NCI-H524 (cell line): Measurements from ENCODE around the gene KCNA3.

ENCODE experiments used
- DNase-seq, 2 experiments: peaks; one replicate each; lab custom pipeline; 2025; lab: John Stamatoyannopoulos, UW

Gene KCNA3

GRCh38 chr1:110674337-110675059, at the start of gene KCNA3:
TSS of gene KCNA3 (minus strand) at chr1:110674940. CDS start at chr1:110674809, 131 bp downstream.
- DNase-seq: peak; percentile 50 to 74

GRCh38 chr1:110722807-110723206, 48.1 kb upstream of the KCNA3 start:
- DNase-seq: no peak

GRCh38 chr1:110719908-110720307, 45.2 kb upstream of the KCNA3 start:
- DNase-seq: no peak

GRCh38 chr1:110718452-110718851, 43.7 kb upstream of the KCNA3 start:
- DNase-seq: no peak

- DNase-seq: peak in 1 of 2 experiments; percentile 91
These were observed 42.4 kb upstream of the KCNA3 start for GRCh38 chr1:110717179-110717578.

GRCh38 chr1:110714374-110714995, 39.7 kb upstream of the KCNA3 start:
- no peak for DNase-seq

DNA sequence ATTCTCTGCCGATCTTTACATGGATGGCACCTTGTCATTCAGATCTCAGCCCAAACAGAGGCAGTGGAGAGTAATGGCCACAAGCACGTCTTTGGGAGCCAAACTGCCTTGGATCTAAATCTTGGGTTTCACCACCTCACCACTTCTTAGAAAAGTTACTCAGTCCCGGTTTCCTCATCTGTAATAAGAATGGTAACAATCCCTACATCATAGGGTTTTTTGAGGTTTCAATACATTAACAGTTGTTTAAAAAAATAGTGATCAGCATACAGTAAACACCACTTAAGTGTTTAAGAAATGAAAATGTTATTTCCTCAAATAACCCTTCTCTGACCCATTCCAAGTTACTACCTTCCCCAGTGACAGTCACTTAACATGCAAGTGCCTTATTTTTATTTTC, 38.5 kb upstream of the KCNA3 start:
- no peak for DNase-seq

DNA sequence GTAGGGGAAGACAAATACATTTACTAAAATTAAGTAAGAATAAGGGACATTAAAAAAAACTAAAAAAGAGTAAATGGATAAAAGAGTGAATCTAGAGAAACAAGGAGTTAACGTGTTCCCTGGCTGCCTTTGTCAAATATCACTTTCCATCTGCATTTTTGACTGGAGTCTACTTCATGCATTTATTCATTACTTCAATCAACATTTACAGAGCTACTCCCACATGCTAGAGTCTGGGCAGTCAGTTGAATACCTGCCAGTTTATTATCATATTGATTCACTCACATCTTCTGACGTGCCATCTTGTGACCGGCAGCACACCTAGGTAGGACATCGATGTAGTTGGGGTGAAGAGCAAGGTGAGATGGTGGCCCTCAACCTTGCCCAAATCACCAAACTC, 35.6 kb upstream of the KCNA3 start:
- DNase-seq: no peak

GRCh38 chr1:110708974-110709440, 34.3 kb upstream of the KCNA3 start:
- no peak for DNase-seq

DNA sequence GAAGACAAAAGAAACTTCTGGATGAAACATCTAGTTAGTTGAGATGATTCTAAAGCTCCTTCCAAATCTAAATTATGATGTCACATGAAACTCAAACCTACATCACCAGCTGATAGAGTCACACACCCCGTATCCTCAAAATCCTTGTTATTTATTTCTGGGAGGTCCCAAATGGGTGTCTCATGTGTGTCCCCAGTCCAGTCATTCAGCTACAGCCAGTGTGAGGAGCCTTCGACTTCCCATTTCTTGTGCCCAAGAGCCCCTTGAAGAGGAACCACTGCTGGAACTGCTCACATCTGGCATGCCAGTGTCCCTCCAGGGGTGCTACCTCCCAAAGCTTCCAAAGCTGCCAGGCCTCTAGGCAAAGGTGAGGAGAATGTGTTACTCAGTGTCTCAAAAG, 32.5 kb upstream of the KCNA3 start:
- DNase-seq: no peak

GRCh38 chr1:110706621-110707020, 31.9 kb upstream of the KCNA3 start:
- no peak for DNase-seq

DNA sequence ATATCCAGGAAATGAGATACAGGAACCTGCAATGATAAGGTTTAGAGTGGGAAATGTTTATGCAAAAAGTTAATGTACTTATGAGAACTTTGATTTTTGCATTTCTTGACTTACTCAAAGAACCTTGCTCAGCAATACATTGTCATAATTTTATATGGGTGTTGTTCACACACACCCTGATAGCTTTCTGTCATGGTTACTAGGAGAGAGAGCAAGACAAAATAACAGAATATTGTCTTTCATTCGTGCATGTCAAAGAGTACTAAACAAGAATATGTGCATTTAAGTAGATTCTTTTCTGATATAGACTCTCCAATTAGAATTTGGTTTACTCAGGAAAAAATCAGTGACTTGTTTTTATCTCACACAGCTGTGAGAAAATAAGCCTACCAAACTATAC, 27.5 kb upstream of the KCNA3 start:
- DNase-seq: no peak

GRCh38 chr1:110700767-110701166, 26.0 kb upstream of the KCNA3 start:
- no peak for DNase-seq

GRCh38 chr1:110697606-110698005, 22.9 kb upstream of the KCNA3 start:
- no peak for DNase-seq

DNA sequence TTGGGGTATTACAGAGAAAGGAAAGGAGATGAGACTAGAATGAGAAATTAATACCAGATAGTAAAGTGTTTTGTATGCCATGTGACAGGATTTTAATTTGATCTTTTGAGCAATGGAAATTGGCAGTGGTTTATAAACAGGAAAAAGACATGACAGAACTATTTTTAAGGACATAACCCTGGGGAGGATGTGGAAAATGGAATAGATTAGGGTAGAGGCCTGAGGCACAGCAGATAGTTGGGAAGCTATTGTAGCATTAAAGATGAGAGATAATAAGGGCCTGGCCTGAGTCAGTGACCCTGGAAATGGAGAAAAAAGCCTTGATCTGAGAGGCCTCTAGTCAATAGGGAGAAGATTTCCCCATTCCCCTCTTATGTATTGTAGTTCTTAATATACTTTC, 22.1 kb upstream of the KCNA3 start:
- no peak for DNase-seq

DNA sequence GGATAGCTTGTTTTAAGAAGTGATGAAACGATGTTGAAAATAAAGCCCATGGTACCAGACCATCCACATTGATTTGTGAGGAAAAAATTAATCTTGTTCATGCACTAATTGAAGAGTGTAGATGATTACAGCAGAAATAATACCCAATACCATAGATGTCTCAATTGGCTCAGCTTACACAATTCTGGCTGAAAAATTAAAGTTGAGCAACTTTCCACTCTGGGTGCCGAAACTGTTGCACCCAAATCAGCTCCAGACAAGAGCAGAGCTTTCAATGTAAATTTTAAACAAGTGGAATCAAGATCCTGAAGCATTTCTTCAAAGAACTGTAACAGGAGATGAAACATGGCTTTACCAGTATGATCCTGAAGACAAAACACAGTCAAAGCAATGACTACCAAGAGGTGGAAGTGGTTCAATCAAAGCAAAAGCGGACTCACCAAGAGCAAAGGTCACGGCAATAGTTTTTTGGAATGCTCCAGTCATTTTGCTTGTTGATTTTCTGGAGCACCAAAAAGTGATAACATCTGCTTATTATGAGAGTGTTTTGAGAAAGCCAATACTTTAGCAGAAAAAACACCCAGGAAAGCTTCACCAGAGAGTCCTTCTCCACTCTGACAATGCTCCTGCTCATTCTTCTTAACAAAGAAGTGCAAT, 16.1 kb upstream of the KCNA3 start:
- no peak for DNase-seq

DNA sequence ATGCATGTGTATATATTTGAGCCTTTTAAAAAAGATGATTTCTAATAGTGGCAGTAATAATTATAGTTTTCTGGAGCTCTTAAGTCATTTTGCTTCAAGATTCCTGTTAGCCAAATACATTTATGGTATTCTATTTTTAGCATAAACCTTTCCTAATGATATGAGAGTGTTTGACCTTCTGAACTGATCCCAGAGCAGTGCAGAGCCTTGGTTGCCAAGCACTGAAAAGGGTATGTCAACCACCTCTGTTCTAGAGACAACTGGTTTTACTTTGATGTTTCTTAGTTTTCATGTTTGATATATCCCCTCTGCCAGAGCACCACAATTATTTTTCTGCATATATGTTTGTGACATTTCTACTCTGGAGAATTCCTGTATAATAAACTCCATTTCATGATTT, 15.1 kb upstream of the KCNA3 start:
- DNase-seq: no peak

GRCh38 chr1:110688514-110688913, 13.8 kb upstream of the KCNA3 start:
- DNase-seq: no peak

DNA sequence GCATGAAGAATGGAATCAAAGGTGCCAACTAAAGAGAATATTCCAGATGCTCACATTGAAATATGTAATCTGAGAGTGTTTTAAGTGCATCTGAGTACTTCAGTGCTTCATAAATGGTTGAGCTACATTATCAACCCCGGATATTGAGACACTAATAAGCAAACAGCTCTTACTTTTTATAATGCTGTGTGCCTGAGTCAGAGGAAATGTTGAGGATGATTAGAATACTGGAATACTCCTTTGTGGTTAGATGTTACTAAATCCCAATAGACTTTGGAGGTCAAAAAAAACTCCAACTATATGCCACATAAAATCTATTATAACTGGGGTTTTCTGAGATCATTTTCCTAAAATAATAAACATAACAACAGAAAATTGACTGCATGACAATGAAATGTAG, 12.5 kb upstream of the KCNA3 start:
- DNase-seq: peak in 1 of 2 experiments; percentile 61

DNA sequence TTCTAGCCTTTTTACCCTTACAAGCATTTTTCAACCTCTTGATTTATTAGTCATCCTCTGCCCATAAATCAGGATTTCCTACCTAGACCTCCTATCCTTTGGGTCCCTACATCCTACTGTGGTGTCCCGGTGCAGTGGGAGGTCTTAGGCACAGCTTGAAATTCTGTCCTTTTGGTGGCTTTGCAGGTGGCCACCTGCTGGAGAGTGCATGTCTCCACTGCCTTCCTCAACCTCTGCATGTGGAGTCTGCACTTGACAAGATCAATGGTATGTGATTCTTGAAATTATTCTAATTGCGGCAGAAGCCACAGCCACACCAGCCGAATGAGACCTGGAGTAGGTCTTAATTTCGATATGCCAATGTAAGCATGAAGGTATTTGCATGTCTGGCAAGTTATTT, 11.4 kb upstream of the KCNA3 start:
- no peak for DNase-seq

- no peak for DNase-seq
These were observed 9.8 kb upstream of the KCNA3 start for GRCh38 chr1:110684491-110684890.

DNA sequence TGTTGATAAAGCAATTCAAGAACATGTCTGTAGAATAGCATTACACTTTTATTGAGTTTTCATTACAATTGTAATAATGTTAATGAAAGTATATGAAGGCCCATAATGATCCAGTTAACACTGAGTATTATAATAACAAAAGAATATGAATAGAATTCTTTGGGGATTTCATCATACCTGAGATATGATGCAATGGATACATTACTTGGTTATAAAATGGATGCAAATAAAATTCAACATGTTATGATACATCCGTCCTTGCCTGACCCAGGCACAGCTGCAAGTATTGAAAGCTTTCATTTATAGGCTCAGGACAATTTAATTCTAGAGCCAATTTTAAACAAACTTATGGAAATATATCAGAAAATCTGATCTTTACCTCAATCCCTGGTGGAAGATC, 8.2 kb upstream of the KCNA3 start:
- no peak for DNase-seq

DNA sequence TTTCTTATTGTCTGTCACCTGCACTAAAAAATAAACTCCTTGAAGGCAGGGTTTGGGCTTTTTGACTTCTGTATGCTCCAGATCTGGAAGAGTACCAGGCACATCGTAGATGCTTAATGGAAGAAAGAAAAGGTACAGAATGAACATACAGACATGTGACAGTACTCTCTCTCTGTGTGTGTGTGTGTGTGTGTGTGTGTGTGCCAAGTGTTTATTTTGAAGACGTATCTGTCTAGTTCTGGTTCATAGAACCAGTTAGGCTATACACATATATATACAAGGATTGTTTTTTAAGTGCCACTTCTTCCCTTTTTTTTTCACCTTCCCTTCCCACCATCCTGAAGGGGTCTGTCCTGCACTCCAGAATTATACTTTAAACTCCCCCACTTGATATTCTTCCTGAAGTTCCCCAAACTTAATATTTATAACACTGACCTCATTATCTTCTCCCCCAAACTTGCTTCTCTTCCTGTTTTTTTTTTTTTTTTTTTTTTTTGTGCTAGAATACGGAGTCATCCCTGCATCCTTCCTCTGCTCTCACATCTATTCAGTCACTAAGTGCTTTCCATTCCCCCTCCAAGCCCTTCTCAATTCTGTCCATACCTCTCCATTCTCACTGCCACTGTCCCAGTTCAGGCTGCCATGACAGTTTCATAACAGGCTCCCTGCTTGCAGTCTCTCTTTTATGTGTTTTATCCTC, 5.4 kb upstream of the KCNA3 start:
- DNase-seq: no peak
